Astrocyte (in vitro differentiated cells and primary cell): Measurements from ENCODE around the gene MYO1B. TPM values are rescaled to one million over a fixed set of nuclear protein-coding genes. Genes with fewer than 3 reads are reported as not detected.
A peak's percentile ranks its signal among the peaks of the same experiment; 100 is the strongest.

Source experiments
- DNase-seq: peaks from one replicate; pipeline ENCODE4 v3.0.0-alpha.2; 2010; ENCODE audit warnings: low read depth
- FAIRE-seq: peaks from 2 replicates; lab custom pipeline; 2011; peaks lifted over from hg19 to GRCh38; lab: Jason Lieb, UNC
- H2AFZ ChIP-seq: 2 replicates; pipeline ENCODE4 v1.6.0; 2012; ENCODE audit warnings: low read depth, low read length, inconsistent platforms
- H3K27ac ChIP-seq: 2 replicates; pipeline ENCODE4 v1.5.1; 2011; ENCODE audit warnings: low read depth, low read length, inconsistent platforms
- H3K27me3 ChIP-seq: 2 replicates; pipeline ENCODE4 v1.6.0; 2011; ENCODE audit warnings: low read length, inconsistent platforms; ENCODE audit not compliant: insufficient read depth
- H3K36me3 ChIP-seq: 2 replicates; pipeline ENCODE4 v1.5.1; 2011; ENCODE audit warnings: low read length, inconsistent platforms; ENCODE audit not compliant: insufficient read depth
- H3K4me1 ChIP-seq: 2 replicates; pipeline ENCODE4 v1.5.1; 2011; ENCODE audit warnings: low read length, inconsistent platforms; ENCODE audit not compliant: insufficient read depth
- H3K4me2 ChIP-seq: 2 replicates; pipeline ENCODE4 v1.6.0; 2012; ENCODE audit warnings: low read length, inconsistent platforms
- H3K4me3 ChIP-seq: 2 replicates; pipeline ENCODE4 v1.5.1; 2011; ENCODE audit warnings: low read depth, mild to moderate bottlenecking, low read length, inconsistent platforms; ENCODE audit not compliant: insufficient read depth
- H3K79me2 ChIP-seq: 2 replicates; pipeline ENCODE4 v1.6.0; 2012; ENCODE audit warnings: mild to moderate bottlenecking, low read length, inconsistent platforms; ENCODE audit not compliant: insufficient read depth
- H3K9ac ChIP-seq: 2 replicates; pipeline ENCODE4 v1.6.0; 2012; ENCODE audit warnings: mild to moderate bottlenecking, low read length, inconsistent platforms
- H3K9me3 ChIP-seq: 2 replicates; pipeline ENCODE4 v1.5.1; 2012; ENCODE audit warnings: low read depth, mild to moderate bottlenecking, low read length, inconsistent platforms; ENCODE audit not compliant: insufficient read depth
- H4K20me1 ChIP-seq: 2 replicates; pipeline ENCODE4 v1.6.0; 2012; ENCODE audit warnings: low read length, inconsistent platforms; ENCODE audit not compliant: insufficient read depth
- H3K27ac Mint-ChIP-seq: one replicate; pipeline ENCODE4 v1.8.0; 2021; ENCODE audit warnings: mild to moderate bottlenecking, mixed read lengths; ENCODE audit not compliant: unreplicated experiment
- H3K27me3 Mint-ChIP-seq: one replicate; pipeline ENCODE4 v1.8.0; 2021; ENCODE audit warnings: low read depth, mixed read lengths; ENCODE audit not compliant: unreplicated experiment
- H3K36me3 Mint-ChIP-seq: one replicate; pipeline ENCODE4 v1.8.0; 2021; ENCODE audit warnings: low read depth, mixed read lengths; ENCODE audit not compliant: unreplicated experiment
- H3K4me1 Mint-ChIP-seq: one replicate; pipeline ENCODE4 v1.8.0; 2021; ENCODE audit warnings: low read depth, mixed read lengths; ENCODE audit not compliant: unreplicated experiment
- H3K4me3 Mint-ChIP-seq: one replicate; pipeline ENCODE4 v1.8.0; 2021; ENCODE audit warnings: mild to moderate bottlenecking, moderate library complexity, mixed read lengths; ENCODE audit not compliant: unreplicated experiment
- H3K9me3 Mint-ChIP-seq: one replicate; pipeline ENCODE4 v1.8.0; 2021; ENCODE audit warnings: mild to moderate bottlenecking, mixed read lengths; ENCODE audit not compliant: unreplicated experiment
- EZH2 ChIP-seq: IDR thresholded peaks from 2 replicates; pipeline ENCODE4 v1.6.1; 2012; ENCODE audit warnings: mild to moderate bottlenecking, low read length, inconsistent platforms; ENCODE audit not compliant: insufficient read depth
- total RNA-seq: library from RNA; stranded (reverse); gene quantifications from 2 replicates; pipeline ENCODE4 v1.2.1, GENCODE V29; 2021
- TF ChIP-seq, protein P1 (sequence below): IDR thresholded peaks from 2 replicates; pipeline ENCODE4 v1.5.1; 2011; ENCODE audit warnings: low read depth, mild to moderate bottlenecking, inconsistent platforms, low read length, moderate library complexity; ENCODE audit not compliant: insufficient read depth

Gene MYO1B
- total RNA-seq, 1 donor from 2014 or later: 95.7 TPM

- Histone ChIP-seq H3K36me3 (peaks cover 2% of the 10 kb centered on the region), H3K9me3 (no peaks in the 10 kb centered on the region), H3K27me3 (no peaks in the 10 kb centered on the region), H3K4me3 (peak overlapping the region; percentile 81), H3K4me2 (peak overlapping the region; percentile 98), H3K9ac (peak overlapping the region; percentile 97), H4K20me1 (peaks cover 45% of the 10 kb centered on the region), H3K4me1 (peaks cover 47% of the 10 kb centered on the region), H3K27ac (peak overlapping the region; percentile 92), H3K79me2 (peaks cover 66% of the 10 kb centered on the region), H2AFZ (no peak overlapping the region)
- Mint-ChIP-seq H3K4me1 (peaks cover 47% of the 10 kb centered on the region), H3K9me3 (peaks cover 3% of the 10 kb centered on the region), H3K36me3 (peaks cover 2% of the 10 kb centered on the region), H3K4me3 (peak overlapping the region; percentile 87), H3K27ac (peak overlapping the region; percentile 89), H3K27me3 (no peaks in the 10 kb centered on the region)
- FAIRE-seq (no peak), DNase-seq (no peak)
- TF ChIP-seq, protein P1, sequence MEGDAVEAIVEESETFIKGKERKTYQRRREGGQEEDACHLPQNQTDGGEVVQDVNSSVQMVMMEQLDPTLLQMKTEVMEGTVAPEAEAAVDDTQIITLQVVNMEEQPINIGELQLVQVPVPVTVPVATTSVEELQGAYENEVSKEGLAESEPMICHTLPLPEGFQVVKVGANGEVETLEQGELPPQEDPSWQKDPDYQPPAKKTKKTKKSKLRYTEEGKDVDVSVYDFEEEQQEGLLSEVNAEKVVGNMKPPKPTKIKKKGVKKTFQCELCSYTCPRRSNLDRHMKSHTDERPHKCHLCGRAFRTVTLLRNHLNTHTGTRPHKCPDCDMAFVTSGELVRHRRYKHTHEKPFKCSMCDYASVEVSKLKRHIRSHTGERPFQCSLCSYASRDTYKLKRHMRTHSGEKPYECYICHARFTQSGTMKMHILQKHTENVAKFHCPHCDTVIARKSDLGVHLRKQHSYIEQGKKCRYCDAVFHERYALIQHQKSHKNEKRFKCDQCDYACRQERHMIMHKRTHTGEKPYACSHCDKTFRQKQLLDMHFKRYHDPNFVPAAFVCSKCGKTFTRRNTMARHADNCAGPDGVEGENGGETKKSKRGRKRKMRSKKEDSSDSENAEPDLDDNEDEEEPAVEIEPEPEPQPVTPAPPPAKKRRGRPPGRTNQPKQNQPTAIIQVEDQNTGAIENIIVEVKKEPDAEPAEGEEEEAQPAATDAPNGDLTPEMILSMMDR: no peak
- TF ChIP-seq EZH2: no peak
Observed at GRCh38 chr2:191246820-191247380, 1.7 kb downstream of the MYO1B start.

GRCh38 chr2:191247381-191248057 is 2.3 kb downstream of the MYO1B start:
- peak; percentile 98 for DNase-seq
- Mint-ChIP-seq H3K36me3 (peaks cover 2% of the 10 kb centered on the region), H3K27ac (peak overlapping the region; percentile 89), H3K9me3 (peaks cover 3% of the 10 kb centered on the region), H3K4me3 (peak overlapping the region; percentile 87), H3K4me1 (peaks cover 48% of the 10 kb centered on the region), H3K27me3 (no peaks in the 10 kb centered on the region)
- FAIRE-seq: peak; percentile 95
- H3K36me3 ChIP-seq: peaks cover 2% of the 10 kb centered on the region
- H3K79me2 ChIP-seq: peaks cover 72% of the 10 kb centered on the region
- peaks cover 47% of the 10 kb centered on the region for H3K4me1 ChIP-seq
- H3K4me3 ChIP-seq: peak overlapping the region; percentile 81
- peak overlapping the region; percentile 98 for H3K4me2 ChIP-seq
- peak overlapping the region; percentile 97 for H3K9ac ChIP-seq
- TF ChIP-seq, protein P1: no peak
- no peak for TF ChIP-seq EZH2
- H2AFZ ChIP-seq: no peak overlapping the region
- no peaks in the 10 kb centered on the region for H3K27me3 ChIP-seq
- peaks cover 51% of the 10 kb centered on the region for H4K20me1 ChIP-seq
- H3K9me3 ChIP-seq: no peaks in the 10 kb centered on the region
- H3K27ac ChIP-seq: peak overlapping the region; percentile 92
